Ovary (tissue), 3 donors: ENCODE data around the gene DNAJB1.
"Not testable (repeated sequence)": the region's sequence is repeated elsewhere in the genome, so short reads cannot be mapped to it uniquely, and the experiment has no call there.

Experiments used
- POLR2A ChIP-seq: fragments of 450-650 bp; IDR thresholded peaks from one replicate; pipeline ENCODE4 v1.6.1; 2017; ENCODE audit warnings: antibody characterized with exemption, mild to moderate bottlenecking, moderate library complexity
- TF ChIP-seq, protein P1 (sequence below), 3 donors: fragments of 450-650 bp in 2 of 3; fragments of 200-600 bp in 1 of 3; IDR thresholded peaks; one replicate each; pipeline versions ENCODE4 v1.5.1 to v1.8.0; 2016 to 2022; ENCODE audit warnings: antibody characterized with exemption in 3 of 3, mild to moderate bottlenecking in 1 of 3
- donor health status: DM: no; HTN: no; CAD: no.

DNA sequence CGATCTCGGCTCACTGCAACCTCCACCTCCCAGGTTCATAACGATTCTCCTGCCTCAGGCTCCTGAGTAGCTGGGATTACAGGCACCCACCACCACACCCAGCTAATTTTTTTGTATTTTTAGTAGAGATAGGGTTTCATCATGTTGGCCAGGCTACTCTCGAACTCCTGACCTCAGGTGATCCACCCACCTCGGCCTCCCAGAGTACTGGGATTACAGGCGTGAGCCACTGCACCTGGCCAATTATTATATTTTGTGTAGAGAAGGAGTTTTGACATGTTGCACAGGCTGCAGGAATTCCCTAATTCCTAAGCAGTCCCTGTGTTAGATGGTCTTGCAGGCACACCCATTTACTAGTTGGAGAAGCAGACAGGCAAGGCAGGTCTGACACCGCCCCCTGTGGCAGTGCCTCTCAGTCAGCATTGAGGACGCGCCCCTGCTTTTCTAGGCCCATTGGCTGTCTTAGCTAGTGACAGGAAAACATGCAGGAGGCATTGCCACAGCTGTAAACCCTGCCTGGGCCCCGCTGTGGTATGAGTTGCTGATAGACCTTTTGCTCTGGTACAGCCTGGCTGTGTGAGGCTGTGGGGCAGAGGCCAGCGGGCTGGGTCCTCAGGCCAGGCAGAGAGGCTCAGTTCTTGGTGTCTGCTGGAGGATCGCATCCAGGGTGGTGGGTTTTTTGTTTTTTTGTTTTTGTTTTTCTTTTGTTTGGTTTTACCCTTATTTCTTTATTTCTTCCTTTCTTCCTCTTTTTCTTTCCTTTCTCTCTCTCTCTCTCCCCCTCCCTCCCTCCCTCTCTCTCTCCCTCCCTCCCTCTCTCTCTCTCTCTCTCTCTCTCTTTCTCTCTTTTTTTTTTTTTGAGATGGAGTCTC lies 33.2 kb upstream of the DNAJB1 start:
- TF ChIP-seq, protein P1, sequence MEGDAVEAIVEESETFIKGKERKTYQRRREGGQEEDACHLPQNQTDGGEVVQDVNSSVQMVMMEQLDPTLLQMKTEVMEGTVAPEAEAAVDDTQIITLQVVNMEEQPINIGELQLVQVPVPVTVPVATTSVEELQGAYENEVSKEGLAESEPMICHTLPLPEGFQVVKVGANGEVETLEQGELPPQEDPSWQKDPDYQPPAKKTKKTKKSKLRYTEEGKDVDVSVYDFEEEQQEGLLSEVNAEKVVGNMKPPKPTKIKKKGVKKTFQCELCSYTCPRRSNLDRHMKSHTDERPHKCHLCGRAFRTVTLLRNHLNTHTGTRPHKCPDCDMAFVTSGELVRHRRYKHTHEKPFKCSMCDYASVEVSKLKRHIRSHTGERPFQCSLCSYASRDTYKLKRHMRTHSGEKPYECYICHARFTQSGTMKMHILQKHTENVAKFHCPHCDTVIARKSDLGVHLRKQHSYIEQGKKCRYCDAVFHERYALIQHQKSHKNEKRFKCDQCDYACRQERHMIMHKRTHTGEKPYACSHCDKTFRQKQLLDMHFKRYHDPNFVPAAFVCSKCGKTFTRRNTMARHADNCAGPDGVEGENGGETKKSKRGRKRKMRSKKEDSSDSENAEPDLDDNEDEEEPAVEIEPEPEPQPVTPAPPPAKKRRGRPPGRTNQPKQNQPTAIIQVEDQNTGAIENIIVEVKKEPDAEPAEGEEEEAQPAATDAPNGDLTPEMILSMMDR (IDR thresholded peaks at IDR 0.05), result not testable (repeated sequence)
- TF ChIP-seq POLR2A, result not testable (repeated sequence)
